Measurements from ENCODE around the gene LILRA2.

DNA sequence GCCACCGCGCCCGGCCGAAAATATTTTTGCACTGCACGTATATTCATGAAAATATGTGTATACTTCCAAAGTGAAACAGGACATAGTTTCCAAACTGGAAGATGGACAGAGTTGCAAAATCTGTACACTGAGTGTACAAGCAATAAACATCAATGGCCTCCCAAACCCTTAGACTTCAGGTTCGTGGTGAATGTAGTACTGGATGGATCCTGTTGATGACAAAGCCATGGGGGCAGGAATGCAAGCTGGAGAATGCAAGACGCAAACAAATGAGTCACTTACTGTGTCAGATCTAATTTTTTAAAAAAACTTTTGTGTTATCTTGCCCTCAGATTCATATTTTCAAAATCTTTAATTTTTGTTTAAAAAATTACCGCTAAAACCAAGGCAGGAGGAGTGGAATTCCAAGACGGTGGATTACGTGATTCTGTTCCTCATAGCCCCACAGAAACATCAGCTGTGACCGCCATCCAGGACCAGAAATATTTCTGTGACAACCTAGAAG, 12.7 kb upstream of the LILRA2 start:
- TF ChIP-seq, protein P1, sequence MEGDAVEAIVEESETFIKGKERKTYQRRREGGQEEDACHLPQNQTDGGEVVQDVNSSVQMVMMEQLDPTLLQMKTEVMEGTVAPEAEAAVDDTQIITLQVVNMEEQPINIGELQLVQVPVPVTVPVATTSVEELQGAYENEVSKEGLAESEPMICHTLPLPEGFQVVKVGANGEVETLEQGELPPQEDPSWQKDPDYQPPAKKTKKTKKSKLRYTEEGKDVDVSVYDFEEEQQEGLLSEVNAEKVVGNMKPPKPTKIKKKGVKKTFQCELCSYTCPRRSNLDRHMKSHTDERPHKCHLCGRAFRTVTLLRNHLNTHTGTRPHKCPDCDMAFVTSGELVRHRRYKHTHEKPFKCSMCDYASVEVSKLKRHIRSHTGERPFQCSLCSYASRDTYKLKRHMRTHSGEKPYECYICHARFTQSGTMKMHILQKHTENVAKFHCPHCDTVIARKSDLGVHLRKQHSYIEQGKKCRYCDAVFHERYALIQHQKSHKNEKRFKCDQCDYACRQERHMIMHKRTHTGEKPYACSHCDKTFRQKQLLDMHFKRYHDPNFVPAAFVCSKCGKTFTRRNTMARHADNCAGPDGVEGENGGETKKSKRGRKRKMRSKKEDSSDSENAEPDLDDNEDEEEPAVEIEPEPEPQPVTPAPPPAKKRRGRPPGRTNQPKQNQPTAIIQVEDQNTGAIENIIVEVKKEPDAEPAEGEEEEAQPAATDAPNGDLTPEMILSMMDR (IDR thresholded peaks at IDR 0.05), result no peak
- TF ChIP-seq POLR2A (IDR thresholded peaks at IDR 0.05), result no peak
- no peak for TF ChIP-seq EP300 (IDR thresholded peaks at IDR 0.05)
